HUES6 (cell line): ENCODE data around the gene DGKB.

ENCODE experiments used
- H3K27ac ChIP-seq: 2 replicates; pipeline ENCODE4 v1.7.0; 2013; ENCODE audit warnings: low read depth, mild to moderate bottlenecking, low read length, inconsistent platforms
- H3K27me3 ChIP-seq: 2 replicates; pipeline ENCODE4 v1.6.1; 2013; ENCODE audit warnings: low read length; ENCODE audit not compliant: control insufficient read depth, insufficient read depth
- H3K36me3 ChIP-seq: 2 replicates; pipeline ENCODE4 v1.6.1; 2013; ENCODE audit warnings: low read length; ENCODE audit not compliant: control insufficient read depth, insufficient read depth
- H3K4me1 ChIP-seq: 2 replicates; pipeline ENCODE4 v1.6.1; 2013; ENCODE audit warnings: low read length; ENCODE audit not compliant: control insufficient read depth, insufficient read depth
- H3K4me3 ChIP-seq: 2 replicates; pipeline ENCODE4 v1.5.1; 2013; ENCODE audit warnings: low read depth, low read length
- H3K9ac ChIP-seq: one replicate; pipeline ENCODE4 v1.6.1; 2013; ENCODE audit warnings: mild to moderate bottlenecking, low read length
- H3K9me3 ChIP-seq: 2 replicates; pipeline ENCODE4 v1.6.1; 2013; ENCODE audit warnings: low read depth, low read length; ENCODE audit not compliant: control insufficient read depth, insufficient read depth

DGKB gene

GRCh38 chr7:14199336-14199735 lies 703.2 kb downstream of the DGKB start:
- H3K4me3 ChIP-seq: no peak overlapping the region
- no peak overlapping the region for H3K27ac ChIP-seq
- H3K36me3 ChIP-seq: no peaks in the 10 kb centered on the region
- H3K27me3 ChIP-seq: no peaks in the 10 kb centered on the region
- no peaks in the 10 kb centered on the region for H3K4me1 ChIP-seq
- no peak overlapping the region for H3K9ac ChIP-seq
- H3K9me3 ChIP-seq: no peaks in the 10 kb centered on the region

- no peaks in the 10 kb centered on the region for H3K36me3 ChIP-seq
- H3K27ac ChIP-seq: no peak overlapping the region
- no peaks in the 10 kb centered on the region for H3K27me3 ChIP-seq
- H3K4me1 ChIP-seq: no peaks in the 10 kb centered on the region
- no peak overlapping the region for H3K9ac ChIP-seq
- H3K4me3 ChIP-seq: no peak overlapping the region
- no peaks in the 10 kb centered on the region for H3K9me3 ChIP-seq
Measured at GRCh38 chr7:14197280-14197679, 705.3 kb downstream of the DGKB start.

DNA sequence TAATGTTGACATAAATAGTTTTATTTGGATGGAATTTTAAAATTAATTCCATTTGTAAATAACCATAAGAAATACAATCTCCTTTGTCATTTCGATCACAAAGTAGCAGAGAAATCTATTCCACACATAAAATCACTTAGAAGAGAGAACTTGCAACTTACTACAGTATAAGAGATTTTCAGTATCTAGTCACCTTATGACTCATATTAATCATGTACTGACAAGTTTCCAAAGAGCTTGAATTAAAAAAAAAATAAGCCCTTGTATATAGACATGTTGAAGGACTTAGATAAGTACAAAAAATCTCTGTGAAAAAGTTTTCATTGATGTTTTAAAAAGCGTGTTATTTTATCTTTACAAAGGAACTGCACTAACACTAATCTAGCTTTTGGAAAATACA lies 706.0 kb downstream of the DGKB start:
- H3K36me3 ChIP-seq: no peaks in the 10 kb centered on the region
- no peak overlapping the region for H3K4me3 ChIP-seq
- no peaks in the 10 kb centered on the region for H3K4me1 ChIP-seq
- no peak overlapping the region for H3K9ac ChIP-seq
- no peak overlapping the region for H3K27ac ChIP-seq
- no peaks in the 10 kb centered on the region for H3K9me3 ChIP-seq
- no peaks in the 10 kb centered on the region for H3K27me3 ChIP-seq

GRCh38 chr7:14195871-14196270 lies 706.7 kb downstream of the DGKB start:
- Histone ChIP-seq H3K27ac (no peak overlapping the region), H3K36me3 (no peaks in the 10 kb centered on the region), H3K9ac (no peak overlapping the region), H3K9me3 (no peaks in the 10 kb centered on the region), H3K4me1 (no peaks in the 10 kb centered on the region), H3K27me3 (no peaks in the 10 kb centered on the region), H3K4me3 (no peak overlapping the region)

GRCh38 chr7:14195079-14195478 lies 707.5 kb downstream of the DGKB start:
- Histone ChIP-seq H3K36me3 (no peaks in the 10 kb centered on the region), H3K4me1 (no peaks in the 10 kb centered on the region), H3K27ac (no peak overlapping the region), H3K9me3 (no peaks in the 10 kb centered on the region), H3K4me3 (no peak overlapping the region), H3K9ac (no peak overlapping the region), H3K27me3 (no peaks in the 10 kb centered on the region)

- Histone ChIP-seq H3K9ac (no peak overlapping the region), H3K36me3 (no peaks in the 10 kb centered on the region), H3K27me3 (no peaks in the 10 kb centered on the region), H3K4me3 (no peak overlapping the region), H3K9me3 (no peaks in the 10 kb centered on the region), H3K4me1 (no peaks in the 10 kb centered on the region), H3K27ac (no peak overlapping the region)
Measured at GRCh38 chr7:14191686-14192098, 710.9 kb downstream of the DGKB start.

DNA sequence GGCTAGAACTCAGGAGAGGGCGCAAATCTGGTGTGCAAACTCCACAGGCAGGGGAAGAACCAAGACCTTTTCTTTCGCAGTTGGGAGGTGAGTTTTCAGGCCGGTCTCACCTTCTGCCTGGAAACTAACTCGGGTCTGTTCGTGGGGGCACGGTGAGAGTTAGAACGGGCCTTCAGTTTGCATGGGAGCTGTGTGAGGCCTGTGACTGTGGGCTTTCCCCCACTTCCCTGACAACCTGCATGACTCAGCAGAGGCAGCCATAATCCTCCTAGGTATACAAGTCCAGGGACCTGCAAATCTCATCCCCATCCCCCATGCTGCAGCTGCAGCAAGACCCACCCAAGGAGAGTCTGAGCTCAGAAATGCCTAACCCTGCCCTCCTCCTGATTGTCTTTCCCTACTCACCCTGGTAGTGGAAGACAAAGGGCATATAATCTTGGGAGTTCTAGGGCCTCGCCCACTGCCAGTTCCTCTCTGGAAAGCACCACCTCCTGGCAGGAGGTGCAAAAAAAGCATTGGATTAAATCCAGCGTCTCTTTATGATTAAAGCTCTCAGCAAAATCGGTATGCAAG lies 718.2 kb downstream of the DGKB start:
- Histone ChIP-seq H3K36me3 (no peaks in the 10 kb centered on the region), H3K9me3 (no peaks in the 10 kb centered on the region), H3K27ac (no peak overlapping the region), H3K27me3 (no peaks in the 10 kb centered on the region), H3K4me3 (no peak overlapping the region), H3K9ac (no peak overlapping the region), H3K4me1 (no peaks in the 10 kb centered on the region)

DNA sequence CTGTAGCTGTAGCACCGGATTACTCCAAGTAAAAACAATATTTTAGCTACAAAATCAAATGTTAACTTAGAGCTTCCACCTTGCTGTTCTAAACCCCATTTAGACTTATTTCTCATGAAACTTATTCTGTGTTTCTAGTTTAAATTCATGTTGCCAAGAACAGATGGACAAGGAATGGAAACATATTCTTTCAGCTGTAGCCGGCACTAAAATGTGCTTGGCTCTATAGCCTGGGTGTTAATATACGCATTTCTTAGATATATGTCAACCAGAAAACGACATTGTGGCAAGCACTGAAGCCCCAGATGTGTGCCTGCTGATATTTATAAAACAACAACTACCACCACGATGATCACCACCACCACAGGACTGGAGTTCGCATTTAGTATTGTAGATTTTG lies 722.8 kb downstream of the DGKB start:
- no peak overlapping the region for H3K27ac ChIP-seq
- no peaks in the 10 kb centered on the region for H3K27me3 ChIP-seq
- no peaks in the 10 kb centered on the region for H3K9me3 ChIP-seq
- no peaks in the 10 kb centered on the region for H3K4me1 ChIP-seq
- H3K9ac ChIP-seq: no peak overlapping the region
- H3K4me3 ChIP-seq: no peak overlapping the region
- no peaks in the 10 kb centered on the region for H3K36me3 ChIP-seq

DNA sequence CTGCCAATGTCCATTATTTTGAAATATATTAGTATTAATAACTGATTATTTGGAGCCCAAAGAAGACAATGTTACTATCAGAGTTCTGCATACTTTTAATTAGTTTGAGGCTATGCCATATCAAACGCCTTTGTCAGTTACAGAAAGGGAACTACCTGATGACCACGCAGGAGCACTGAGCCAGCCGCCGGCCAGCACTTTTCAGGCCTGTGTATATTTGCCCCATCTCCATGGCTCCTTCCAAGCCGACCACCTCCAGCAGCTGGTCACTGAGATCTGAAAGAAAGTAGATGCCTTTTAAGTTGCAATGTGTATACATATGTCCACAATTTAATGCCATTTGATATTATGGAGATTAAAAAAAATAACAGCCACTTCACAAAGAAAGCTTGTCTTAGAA lies 724.7 kb downstream of the DGKB start:
- H3K4me1 ChIP-seq: no peaks in the 10 kb centered on the region
- H3K36me3 ChIP-seq: no peaks in the 10 kb centered on the region
- no peak overlapping the region for H3K9ac ChIP-seq
- H3K9me3 ChIP-seq: no peaks in the 10 kb centered on the region
- H3K4me3 ChIP-seq: no peak overlapping the region
- no peak overlapping the region for H3K27ac ChIP-seq
- no peaks in the 10 kb centered on the region for H3K27me3 ChIP-seq

GRCh38 chr7:14170872-14171271 lies 731.7 kb downstream of the DGKB start:
- Histone ChIP-seq H3K27ac (no peak overlapping the region), H3K27me3 (no peaks in the 10 kb centered on the region), H3K4me3 (no peak overlapping the region), H3K4me1 (no peaks in the 10 kb centered on the region), H3K36me3 (no peaks in the 10 kb centered on the region), H3K9ac (no peak overlapping the region), H3K9me3 (no peaks in the 10 kb centered on the region)

GRCh38 chr7:14158111-14158510 lies 744.4 kb downstream of the DGKB start:
- Histone ChIP-seq H3K4me1 (peaks cover 2% of the 10 kb centered on the region; the same call in 1 of the 2 replicates), H3K36me3 (no peaks in the 10 kb centered on the region), H3K9ac (no peak overlapping the region), H3K27me3 (no peaks in the 10 kb centered on the region), H3K4me3 (no peak overlapping the region), H3K9me3 (no peaks in the 10 kb centered on the region), H3K27ac (no peak overlapping the region)

- H3K27me3 ChIP-seq: no peaks in the 10 kb centered on the region
- H3K27ac ChIP-seq: no peak overlapping the region
Measured at GRCh38 chr7:14156436-14156835, 746.1 kb downstream of the DGKB start.

More at GRCh38 chr7:14156436-14156835, 746.1 kb downstream of the DGKB start:
- H3K9me3 ChIP-seq: no peaks in the 10 kb centered on the region
- H3K9ac ChIP-seq: no peak overlapping the region
- no peaks in the 10 kb centered on the region for H3K36me3 ChIP-seq
- H3K4me1 ChIP-seq: peaks cover 5% of the 10 kb centered on the region; the same call in 1 of the 2 replicates
- no peak overlapping the region for H3K4me3 ChIP-seq
